HG02981 (cell line): ENCODE measurements around the gene ATP5MG.
"Not testable (repeated sequence)": the region's sequence is repeated elsewhere in the genome, so short reads cannot be mapped to it uniquely, and the experiment has no call there.

Experiments
- ATAC-seq: cut with Tn5 transposase; IDR thresholded peaks from one replicate; pipeline ENCODE4 v1.9.1; 2021; ENCODE audit warnings: mild to moderate bottlenecking, moderate library complexity; ENCODE audit not compliant: unreplicated experiment

Gene ATP5MG

GRCh38 chr11:118406599-118407166 lies 5.3 kb downstream of the ATP5MG start:
- ATAC-seq, result no peak

GRCh38 chr11:118410055-118410745 lies 8.8 kb downstream of the ATP5MG start:
- peak; percentile 59 for ATAC-seq

- no peak for ATAC-seq
These were observed 10.1 kb downstream of the ATP5MG start for GRCh38 chr11:118411530-118411929.

- no peak for ATAC-seq
These were observed 11.5 kb downstream of the ATP5MG start for GRCh38 chr11:118412921-118413320.

GRCh38 chr11:118415062-118415738 lies 13.8 kb downstream of the ATP5MG start:
- no peak for ATAC-seq

- ATAC-seq, result no peak
These were observed 14.3 kb downstream of the ATP5MG start for GRCh38 chr11:118415739-118416068.

GRCh38 chr11:118416900-118417299 lies 15.5 kb downstream of the ATP5MG start:
- ATAC-seq, result not testable (repeated sequence)

- ATAC-seq, result no peak
These were observed 16.4 kb downstream of the ATP5MG start for GRCh38 chr11:118417801-118418200.

GRCh38 chr11:118418766-118419165 lies 17.4 kb downstream of the ATP5MG start:
- no peak for ATAC-seq

- no peak for ATAC-seq
These were observed 26.3 kb downstream of the ATP5MG start for GRCh38 chr11:118427707-118428106.

- ATAC-seq, result no peak
These were observed 29.6 kb downstream of the ATP5MG start for GRCh38 chr11:118430956-118431355.

GRCh38 chr11:118434123-118434552 lies 32.7 kb downstream of the ATP5MG start:
- no peak for ATAC-seq

GRCh38 chr11:118434553-118435289 lies 33.3 kb downstream of the ATP5MG start:
- ATAC-seq, result no peak

GRCh38 chr11:118435290-118435892 lies 34.0 kb downstream of the ATP5MG start:
- peak; percentile 20 for ATAC-seq

- peak; percentile 46 for ATAC-seq
These were observed 34.7 kb downstream of the ATP5MG start, which contains the start of gene KMT2A for GRCh38 chr11:118435893-118436624. Gene KMT2A (plus strand): TSS chr11:118436492. CDS start chr11:118436513, 21 bp downstream.

- no peak for ATAC-seq
These were observed 35.3 kb downstream of the ATP5MG start for GRCh38 chr11:118436639-118437207.

GRCh38 chr11:118437208-118438125 lies 36.1 kb downstream of the ATP5MG start:
- no peak for ATAC-seq

GRCh38 chr11:118438314-118438931 lies 37.0 kb downstream of the ATP5MG start:
- no peak for ATAC-seq
